Neural cell (in vitro differentiated cells): ENCODE data around the gene ANO9. TPM values are rescaled to one million over a fixed set of nuclear protein-coding genes. Genes with fewer than 3 reads are reported as not detected.

Experiments
- H2AFZ ChIP-seq: fragments of 200-600, 300-800 bp; sonication (generic), shearing (Covaris generic); 2 replicates; pipeline ENCODE4 v1.6.0; 2014; ENCODE audit warnings: low read depth, mild to moderate bottlenecking, antibody characterized with exemption, low read length, moderate library complexity
- H3F3A ChIP-seq: fragments of 200-600 bp; shearing (Covaris generic); 2 replicates; pipeline ENCODE4 v1.6.1; 2016; ENCODE audit warnings: mild to moderate bottlenecking, moderate library complexity, mixed read lengths, antibody characterized with exemption, low read length; ENCODE audit not compliant: insufficient read depth, poor library complexity, severe bottlenecking
- H3K27ac ChIP-seq: fragments of 200-600, 300-800 bp; sonication (generic), shearing (Covaris generic); 2 replicates; pipeline ENCODE4 v1.5.1; 2014; ENCODE audit warnings: mild to moderate bottlenecking, low read length, moderate library complexity
- H3K27me3 ChIP-seq: fragments of 300-800, 200-600 bp; sonication (generic), shearing (Covaris generic); 2 replicates; pipeline ENCODE4 v1.6.0; 2014; ENCODE audit warnings: mild to moderate bottlenecking, low read depth, low read length, moderate library complexity; ENCODE audit not compliant: insufficient read depth
- H3K36me3 ChIP-seq: fragments of 300-800, 200-600 bp; sonication (generic), shearing (Covaris generic); 2 replicates; pipeline ENCODE4 v1.5.1; 2014; ENCODE audit warnings: mild to moderate bottlenecking, antibody characterized with exemption, low read length, moderate library complexity; ENCODE audit not compliant: insufficient read depth
- H3K4me2 ChIP-seq: fragments of 300-800, 200-600 bp; sonication (generic), shearing (Covaris generic); 2 replicates; pipeline ENCODE4 v1.6.0; 2014; ENCODE audit warnings: mild to moderate bottlenecking, low read length
- H3K4me3 ChIP-seq: fragments of 300-800, 200-600 bp; sonication (generic), shearing (Covaris generic); 2 replicates; pipeline ENCODE4 v1.5.1; 2014; ENCODE audit warnings: mild to moderate bottlenecking, low read length, moderate library complexity
- H3K79me2 ChIP-seq: fragments of 200-600 bp; shearing (Covaris generic); replicated peaks from 2 replicates; pipeline ENCODE4 v1.6.0; 2014; ENCODE audit warnings: mild to moderate bottlenecking, low read length, moderate library complexity; ENCODE audit not compliant: insufficient read depth
- H3K9ac ChIP-seq: fragments of 300-800, 200-600 bp; sonication (generic), shearing (Covaris generic); 2 replicates; pipeline ENCODE4 v1.6.1; 2016; ENCODE audit warnings: mild to moderate bottlenecking, low read length, mixed read lengths
- H3K9me2 ChIP-seq: fragments of 200-600 bp; shearing (Covaris generic); 2 replicates; pipeline ENCODE4 v1.6.1; 2016; ENCODE audit warnings: mild to moderate bottlenecking, low read length, mixed read lengths; ENCODE audit not compliant: insufficient read depth
- H3K9me3 ChIP-seq: fragments of 200-600, 300-800 bp; sonication (generic), shearing (Covaris generic); 2 replicates; pipeline ENCODE4 v1.6.1; 2016; ENCODE audit warnings: mild to moderate bottlenecking, mixed run types, low read length, moderate library complexity, mixed read lengths
- H4K20me1 ChIP-seq: fragments of 200-600 bp; shearing (Covaris generic); 2 replicates; pipeline ENCODE4 v1.6.1; 2016; ENCODE audit warnings: mild to moderate bottlenecking, mixed run types; ENCODE audit not compliant: insufficient read depth
- EP300 ChIP-seq: fragments of 450-650 bp; conservative IDR thresholded peaks from 2 replicates; pipeline ENCODE4 v1.6.1; 2014; ENCODE audit warnings: antibody characterized with exemption, mild to moderate bottlenecking, moderate library complexity; ENCODE audit not compliant: poor library complexity, severe bottlenecking
- MXI1 ChIP-seq: fragments of 450-650 bp; conservative IDR thresholded peaks from 2 replicates; pipeline ENCODE4 v1.6.1; 2014; ENCODE audit warnings: antibody characterized with exemption, mild to moderate bottlenecking; ENCODE audit not compliant: poor library complexity, severe bottlenecking
- POLR2AphosphoS5 ChIP-seq: IDR thresholded peaks from 2 replicates; pipeline ENCODE4 v1.6.1; 2012
- RAD21 ChIP-seq: fragments of 450-650 bp; conservative IDR thresholded peaks from 2 replicates; pipeline ENCODE4 v1.6.1; 2014; ENCODE audit warnings: antibody characterized with exemption, mild to moderate bottlenecking, moderate library complexity
- REST ChIP-seq: IDR thresholded peaks from 2 replicates; pipeline ENCODE4 v1.6.1; 2012; ENCODE audit warnings: borderline replicate concordance
- SMC3 ChIP-seq: fragments of 450-650 bp; conservative IDR thresholded peaks from 2 replicates; pipeline ENCODE4 v1.6.1; 2014; ENCODE audit warnings: antibody characterized with exemption, mild to moderate bottlenecking, moderate library complexity; ENCODE audit not compliant: poor library complexity
- TAF1 ChIP-seq: IDR thresholded peaks from 2 replicates; pipeline ENCODE4 v1.6.1; 2012; ENCODE audit warnings: low read depth
- polyA plus RNA-seq: library from polyadenylated mRNA; depleted of rRNA; stranded (reverse); fragments of >200 nt; gene quantifications from 2 replicates; pipeline ENCODE4 v1.2.3, GENCODE V29; 2014

The ANO9 gene
- polyA plus RNA-seq, 1 donor from 2014 or later: not detected

- Histone ChIP-seq H3K9ac (no peak overlapping the region), H3K4me2 (no peak overlapping the region), H3K27me3 (no peaks in the 10 kb centered on the region), H3K9me2 (no peaks in the 10 kb centered on the region), H3K4me3 (no peak overlapping the region), H3K9me3 (no peaks in the 10 kb centered on the region), H3K27ac (no peak overlapping the region), H2AFZ (no peak overlapping the region), H3K79me2 (no peaks in the 10 kb centered on the region), H3K36me3 (no peaks in the 10 kb centered on the region), H4K20me1 (no peaks in the 10 kb centered on the region), H3F3A (no peaks in the 10 kb centered on the region)
- TF ChIP-seq MXI1 (no peak), POLR2AphosphoS5 (no peak)
Measured at GRCh38 chr11:394858-395655, 46.8 kb downstream of the ANO9 start.

GRCh38 chr11:394034-394857, 47.6 kb downstream of the ANO9 start, which contains the start of gene PKP3:
Gene PKP3 (plus strand): TSS chr11:394209. CDS start chr11:394293, 84 bp downstream.
- Histone ChIP-seq H3K27me3 (no peaks in the 10 kb centered on the region), H3K4me2 (no peak within 1 kb of the TSS), H3K4me3 (no peak within 1 kb of the TSS), H3K9ac (no peak within 1 kb of the TSS), H3F3A (no peaks in the 10 kb centered on the region), H2AFZ (no peak within 1 kb of the TSS), H3K9me3 (no peaks in the 10 kb centered on the region), H4K20me1 (no peaks in the 10 kb centered on the region), H3K79me2 (no peaks in the 10 kb centered on the region), H3K27ac (no peak within 1 kb of the TSS), H3K36me3 (no peaks in the 10 kb centered on the region), H3K9me2 (no peaks in the 10 kb centered on the region)
- TF ChIP-seq EP300: no peak
- no peak for TF ChIP-seq SMC3
- no peak for TF ChIP-seq TAF1
- TF ChIP-seq POLR2AphosphoS5: no peak
- no peak for TF ChIP-seq REST

GRCh38 chr11:393219-394033, 48.4 kb downstream of the ANO9 start:
- Histone ChIP-seq H3K27ac (no peak overlapping the region), H3K79me2 (no peaks in the 10 kb centered on the region), H3K9me3 (no peaks in the 10 kb centered on the region), H3K9me2 (no peaks in the 10 kb centered on the region), H4K20me1 (no peaks in the 10 kb centered on the region), H3F3A (no peaks in the 10 kb centered on the region), H2AFZ (no peak overlapping the region), H3K4me2 (no peak overlapping the region), H3K9ac (no peak overlapping the region), H3K36me3 (no peaks in the 10 kb centered on the region), H3K4me3 (no peak overlapping the region), H3K27me3 (no peaks in the 10 kb centered on the region)
- no peak for TF ChIP-seq TAF1
- no peak for TF ChIP-seq RAD21
